ENCODE data around the gene SLC1A7. TPM values are rescaled to one million over a fixed set of nuclear protein-coding genes. Genes with fewer than 3 reads are reported as not detected.

Gene SLC1A7
- total and polyA plus RNA-seq, 2 experiments from 2014 or later: not detected

DNA sequence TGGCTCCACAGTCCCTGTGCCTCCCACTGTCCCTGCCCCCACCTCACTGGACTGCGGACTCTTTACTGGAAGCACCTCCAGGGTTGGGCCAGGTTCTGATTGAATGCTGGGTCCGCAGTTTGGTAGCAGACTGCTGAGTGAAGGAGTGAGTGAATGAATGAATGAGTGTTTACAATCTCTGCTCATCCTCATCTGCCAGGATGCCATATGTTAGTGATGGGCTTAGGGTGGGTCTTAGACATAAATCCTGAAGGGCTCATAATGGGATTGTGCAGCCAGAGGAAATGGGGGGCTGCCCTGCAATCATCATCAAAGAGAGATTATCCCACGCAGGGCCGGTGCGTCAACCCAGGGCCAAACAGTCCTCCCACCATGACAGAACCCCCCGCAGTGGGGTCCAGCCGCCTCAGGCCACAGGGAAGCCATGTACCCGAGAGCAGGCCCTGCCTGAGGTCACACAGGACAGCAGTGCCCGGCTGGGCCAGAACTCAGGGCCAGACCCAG is 26.1 kb downstream of the SLC1A7 start:
- no peak for DNase-seq (ENCODE audit: low spot score)
- Histone ChIP-seq H3K27me3 (peaks cover 11% of the 10 kb centered on the region), H3K79me2 (no peaks in the 10 kb centered on the region), H3K4me2 (no peak overlapping the region), H3K27ac (no peak overlapping the region), H3K4me3 (no peak overlapping the region), H4K20me1 (ENCODE audit: insufficient read depth, poor library complexity, severe bottlenecking) (no peaks in the 10 kb centered on the region), H3K9me2 (replicated peaks; ENCODE audit: insufficient read depth) (no peaks in the 10 kb centered on the region), H3K36me3 (replicated peaks; ENCODE audit: insufficient read depth, low read depth) (no peaks in the 10 kb centered on the region), H3K4me1 (ENCODE audit: insufficient read depth) (peaks cover 23% of the 10 kb centered on the region), H3K9me3 (ENCODE audit: low read depth) (no peaks in the 10 kb centered on the region), H2AFZ (no peak overlapping the region)
- TF ChIP-seq EZH2 (IDR thresholded peaks at IDR 0.05; ENCODE audit: borderline replicate concordance) (no peak), EZH2phosphoT487 (IDR thresholded peaks at IDR 0.05; ENCODE audit: low read depth, severe bottlenecking, unreplicated experiment) (no peak), CTCF (IDR thresholded peaks at IDR 0.05; ENCODE audit: poor library complexity) (no peak)
- WGBS (ENCODE audit: low lambda C conversion rate, missing lambda C conversion rate): 47% methylated on average over 9 of the region's 9 CpGs

- no peaks in the 10 kb centered on the region for H3K36me3 ChIP-seq (replicated peaks; ENCODE audit: insufficient read depth, low read depth)
- DNase-seq (ENCODE audit: low spot score): peak; percentile 89
- H3K27me3 ChIP-seq: peaks cover 11% of the 10 kb centered on the region
- 30% methylated on average over 20 of the region's 20 CpGs for WGBS (ENCODE audit: low lambda C conversion rate, missing lambda C conversion rate)
- peaks cover 23% of the 10 kb centered on the region for H3K4me1 ChIP-seq (ENCODE audit: insufficient read depth)
- peak overlapping the region; percentile 7 for H3K4me2 ChIP-seq
- H3K9me3 ChIP-seq (ENCODE audit: low read depth): no peaks in the 10 kb centered on the region
- no peaks in the 10 kb centered on the region for H3K79me2 ChIP-seq
- no peak overlapping the region for H3K27ac ChIP-seq
- TF ChIP-seq EZH2 (IDR thresholded peaks at IDR 0.05; ENCODE audit: borderline replicate concordance) (no peak), EZH2phosphoT487 (IDR thresholded peaks at IDR 0.05; ENCODE audit: low read depth, severe bottlenecking, unreplicated experiment) (peak; percentile 99), CTCF (IDR thresholded peaks at IDR 0.05; ENCODE audit: poor library complexity) (no peak)
- H4K20me1 ChIP-seq (ENCODE audit: insufficient read depth, poor library complexity, severe bottlenecking): no peaks in the 10 kb centered on the region
- H3K9me2 ChIP-seq (replicated peaks; ENCODE audit: insufficient read depth): no peaks in the 10 kb centered on the region
- no peak overlapping the region for H2AFZ ChIP-seq
- no peak overlapping the region for H3K4me3 ChIP-seq
These were observed 26.8 kb downstream of the SLC1A7 start for GRCh38 chr1:53115403-53116306.

DNA sequence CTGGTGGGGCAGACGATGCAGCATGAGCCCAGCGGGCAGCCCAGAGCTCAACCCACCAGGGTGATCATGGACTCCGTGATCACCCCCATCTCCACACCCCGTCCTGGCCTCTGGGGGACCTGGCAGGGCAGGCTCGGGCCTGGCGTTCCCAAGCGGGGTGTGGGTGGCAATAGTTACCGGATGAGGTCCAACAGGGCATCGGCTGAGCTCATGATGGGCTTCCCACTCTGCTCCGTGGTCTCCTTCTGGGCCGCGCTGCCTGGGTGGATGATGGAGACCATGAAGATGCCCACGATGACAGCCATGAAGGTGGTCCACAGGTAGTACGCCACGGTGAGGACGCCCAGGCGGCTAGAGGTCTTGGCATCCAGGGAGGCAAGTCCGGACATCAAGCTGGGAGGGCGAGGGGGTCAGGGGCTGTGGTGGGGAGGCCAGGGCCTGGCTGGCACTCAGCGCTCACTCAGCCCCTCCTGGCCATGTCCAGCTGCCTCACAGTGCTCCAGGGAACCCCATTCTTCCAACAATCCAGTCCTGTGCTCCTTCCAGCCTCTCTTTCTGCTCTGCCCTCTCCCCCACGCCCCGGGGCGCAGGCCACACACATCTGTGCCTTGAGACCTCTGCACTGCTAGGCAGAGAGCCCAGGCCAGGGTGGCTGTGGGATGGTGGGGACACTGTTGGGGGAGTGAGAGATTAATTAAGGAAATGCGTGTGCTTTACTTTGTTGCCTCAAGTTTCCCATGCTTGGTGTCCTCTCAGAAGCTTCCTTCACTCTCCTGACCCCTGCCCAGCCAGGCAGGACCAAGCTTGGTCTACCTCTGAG is 27.6 kb downstream of the SLC1A7 start:
- H3K9me3 ChIP-seq (ENCODE audit: low read depth): no peaks in the 10 kb centered on the region
- peaks cover 11% of the 10 kb centered on the region for H3K27me3 ChIP-seq
- WGBS (ENCODE audit: low lambda C conversion rate, missing lambda C conversion rate): 94% methylated on average over 23 of the region's 24 CpGs
- H2AFZ ChIP-seq: no peak overlapping the region
- H3K27ac ChIP-seq: no peak overlapping the region
- no peaks in the 10 kb centered on the region for H3K36me3 ChIP-seq (replicated peaks; ENCODE audit: insufficient read depth, low read depth)
- no peaks in the 10 kb centered on the region for H3K79me2 ChIP-seq
- H3K4me3 ChIP-seq: no peak overlapping the region
- H3K4me2 ChIP-seq: no peak overlapping the region
- no peaks in the 10 kb centered on the region for H4K20me1 ChIP-seq (ENCODE audit: insufficient read depth, poor library complexity, severe bottlenecking)
- H3K9me2 ChIP-seq (replicated peaks; ENCODE audit: insufficient read depth): no peaks in the 10 kb centered on the region
- peaks cover 32% of the 10 kb centered on the region for H3K4me1 ChIP-seq (ENCODE audit: insufficient read depth)
- TF ChIP-seq EZH2 (IDR thresholded peaks at IDR 0.05; ENCODE audit: borderline replicate concordance) (no peak), EZH2phosphoT487 (IDR thresholded peaks at IDR 0.05; ENCODE audit: low read depth, severe bottlenecking, unreplicated experiment) (no peak), CTCF (IDR thresholded peaks at IDR 0.05; ENCODE audit: poor library complexity) (no peak)
- no peak for DNase-seq (ENCODE audit: low spot score)
